Sigmoid colon (tissue), 3 donors: ENCODE data around the gene ALAS2.

Source experiments
- CTCF ChIP-seq, 4 experiments: fragments of 450-650 bp in 3 of 4; fragments of 200-600 bp in 1 of 4; IDR thresholded peaks; one replicate each; pipeline ENCODE4 v1.5.1; 2016 to 2019; ENCODE audit warnings: antibody characterized with exemption in 4 of 4, mild to moderate bottlenecking in 3 of 4, moderate library complexity in 2 of 4
- POLR2A ChIP-seq, 2 donors: fragments of 450-650 bp; IDR thresholded peaks; one replicate each; pipeline ENCODE4 v1.6.1; 2016; ENCODE audit warnings: antibody characterized with exemption in 2 of 2, mild to moderate bottlenecking in 2 of 2, moderate library complexity in 2 of 2

- no peak for TF ChIP-seq CTCF (IDR thresholded peaks at IDR 0.05)
- TF ChIP-seq POLR2A (IDR thresholded peaks at IDR 0.05): no peak
These were observed 36.0 kb downstream of the ALAS2 start for GRCh38 chrX:54994668-54995351.
